GM12878 (cell line): ENCODE data around the gene LYPD6. TPM values are rescaled to one million over a fixed set of nuclear protein-coding genes. Genes with fewer than 3 reads are reported as not detected.
A peak's percentile ranks its signal among the peaks of the same experiment; 100 is the strongest.

Experiments used
- ATAC-seq: fragments of 200-7000 bp; cut with Tn5 transposase; 3 replicates; pipeline ENCODE4 v1.9.1; 2020; ENCODE audit warnings: mild to moderate bottlenecking, moderate library complexity
- BruUV-seq: library from RNA; stranded (reverse); fragments of 400-500 nt; replicated peaks from 2 replicates; lab custom pipeline; 2021; lab: Mats Ljungman, UMichigan
- CTCF ChIA-PET: fragments of 300-600 bp; sonication (Branson Sonifier 250); formaldehyde crosslinking; extraction: SDS; loops from one replicate; lab custom pipeline; 2021; ENCODE audit warnings: inconsistent platforms; lab: Yijun Ruan, JAX
- POLR2A ChIA-PET: fragments of 350-600 bp; formaldehyde crosslinking; extraction: SDS; loops from one replicate; lab custom pipeline; 2021; ENCODE audit warnings: inconsistent platforms; lab: Charles Lee
- RAD21 ChIA-PET: fragments of 300-600 bp; sonication (Branson Sonifier 250); formaldehyde crosslinking; loops from one replicate; lab custom pipeline; 2023; ENCODE audit warnings: antibody characterized with exemption; ENCODE audit not compliant: unreplicated experiment; lab: Charles Lee
- SMC1A ChIA-PET: fragments of 300-600 bp; sonication (Branson Sonifier 250); formaldehyde crosslinking; loops from one replicate; lab custom pipeline; 2023; ENCODE audit not compliant: unreplicated experiment, uncharacterized antibody; lab: Charles Lee
- DNase-seq: peaks from one replicate; pipeline ENCODE4 v3.0.0-alpha.2; 2011; ENCODE audit warnings: low read depth, low spot score
- FAIRE-seq: peaks from 3 replicates; lab custom pipeline; 2011; peaks lifted over from hg19 to GRCh38; lab: Jason Lieb, UNC
- H2AFZ ChIP-seq: 2 replicates; pipeline ENCODE4 v1.6.0; 2011; ENCODE audit warnings: low read depth, low read length, control low read depth; ENCODE audit not compliant: control insufficient read depth
- H3K27ac ChIP-seq: 2 replicates; pipeline ENCODE4 v1.5.1; 2011; ENCODE audit warnings: control low read depth; ENCODE audit not compliant: control insufficient read depth, insufficient read depth
- H3K27me3 ChIP-seq, 2 experiments: replicated peaks in 1 of 2; 2 replicates each; pipeline versions ENCODE4 v1.6.0 to v1.6.1; 2011; ENCODE audit warnings: low read length in 1 of 2; ENCODE audit not compliant: control insufficient read depth in 2 of 2, insufficient read depth in 2 of 2
- H3K36me3 ChIP-seq, 2 experiments: 2 replicates each; pipeline ENCODE4 v1.5.1; 2011; ENCODE audit warnings: low read length in 1 of 2; ENCODE audit not compliant: control insufficient read depth in 2 of 2, insufficient read depth in 2 of 2
- H3K4me1 ChIP-seq: 2 replicates; pipeline ENCODE4 v1.6.1; 2011; ENCODE audit warnings: mild to moderate bottlenecking, low read length, moderate library complexity, mixed read lengths; ENCODE audit not compliant: control insufficient read depth, insufficient read depth
- H3K4me2 ChIP-seq: 2 replicates; pipeline ENCODE4 v1.6.0; 2011; ENCODE audit warnings: control low read depth; ENCODE audit not compliant: control insufficient read depth, insufficient read depth
- H3K4me3 ChIP-seq: fragments of 200-600 bp; sonication (generic); 2 replicates; pipeline ENCODE4 v1.5.1; 2016
- H3K79me2 ChIP-seq: 2 replicates; pipeline ENCODE4 v1.6.0; 2011; ENCODE audit warnings: low read length; ENCODE audit not compliant: control insufficient read depth, insufficient read depth
- H3K9ac ChIP-seq: 2 replicates; pipeline ENCODE4 v1.8.0; 2011; ENCODE audit warnings: low read length, control low read depth, mixed read lengths; ENCODE audit not compliant: control insufficient read depth, insufficient read depth
- H3K9me3 ChIP-seq: replicated peaks from 3 replicates; pipeline ENCODE4 v1.5.1; 2011; ENCODE audit warnings: mild to moderate bottlenecking, low read length; ENCODE audit not compliant: control insufficient read depth, insufficient read depth
- H4K20me1 ChIP-seq: 2 replicates; pipeline ENCODE4 v1.6.0; 2011; ENCODE audit not compliant: control insufficient read depth, insufficient read depth
- BCLAF1 ChIP-seq: fragments of 450-650 bp; IDR thresholded peaks from 2 replicates; pipeline ENCODE4 v1.6.1; 2017; ENCODE audit warnings: antibody characterized with exemption, mild to moderate bottlenecking, moderate library complexity
- JUNB ChIP-seq: IDR thresholded peaks from 2 replicates; pipeline ENCODE4 v1.6.1; 2016; ENCODE audit warnings: antibody characterized with exemption, mild to moderate bottlenecking
- NFIC ChIP-seq: IDR thresholded peaks from 2 replicates; pipeline ENCODE4 v1.6.1; 2012; ENCODE audit warnings: low read depth, mild to moderate bottlenecking, inconsistent platforms, low read length, moderate library complexity
- SRF ChIP-seq, 2 experiments: IDR thresholded peaks; 2 replicates each; pipeline ENCODE4 v1.6.1; 2011; ENCODE audit warnings: low read depth in 2 of 2, low read length in 2 of 2, mild to moderate bottlenecking in 1 of 2, moderate library complexity in 1 of 2
- YBX1 ChIP-seq: fragments of 450-650 bp; IDR thresholded peaks from 2 replicates; pipeline ENCODE4 v1.6.1; 2016; ENCODE audit warnings: antibody characterized with exemption
- WGBS: methylation state at CpG from one replicate; pipeline ENCODE4 v1.1.6; 2016; ENCODE audit warnings: low lambda C conversion rate; ENCODE audit not compliant: insufficient replicate concordance, insufficient coverage; ENCODE audit errors: missing lambda C conversion rate; 5-methylcytosine and 5-hydroxymethylcytosine counted together
- in situ Hi-C: fragments of 300-500 bp; cut with MboI; formaldehyde crosslinking; loops from 9 replicates; pipeline ENCODE4 v1.14.3; 2018; ENCODE audit warnings: mixed read lengths
- intact Hi-C: fragments of 100-400 bp; cut with micrococcal nuclease; formaldehyde crosslinking; loops from one replicate; pipeline ENCODE4 v1.14.2; 2022; ENCODE audit not compliant: unreplicated experiment
- polyA plus RNA-seq, 11 experiments: library from polyadenylated mRNA; depleted of rRNA in 4 of 11; unstranded in 6 of 11; stranded (reverse) in 5 of 11; fragments of >200 nt; fragmentation: Nextera tagmentation in 4 of 11; fragmentation: Illumina TruSeq in 1 of 11; extraction: Ambion mirVana in 4 of 11; extraction: Trizol in 1 of 11; gene quantifications; 1 replicate in 1 of 11; 2 replicates in 10 of 11; pipeline versions ENCODE4 v1.2.1 to v1.2.3, GENCODE V29; 2011 to 2016; ENCODE audit warnings: inconsistent platforms in 2 of 11, missing spikeins in 2 of 11, low read depth in 1 of 11
- total RNA-seq, 4 experiments: library from RNA; depleted of rRNA in 3 of 4; stranded (reverse); fragments of >200 nt in 3 of 4; fragmentation: Illumina TruSeq in 1 of 4; extraction: Trizol in 1 of 4; gene quantifications; 2 replicates each; pipeline versions ENCODE4 v1.2.1 to v1.2.3, GENCODE V29; 2013 to 2021
- TF ChIP-seq, protein P1 (sequence below): IDR thresholded peaks from 2 replicates; pipeline ENCODE4 v1.6.1; 2012; ENCODE audit warnings: low read length, inconsistent platforms
- TF ChIP-seq, protein P2 (sequence below): fragments of 450-650 bp; IDR thresholded peaks from 2 replicates; pipeline ENCODE4 v1.6.1; 2014; ENCODE audit warnings: mild to moderate bottlenecking

The LYPD6 gene
- total and polyA plus RNA-seq, 10 of the 15 experiments (the other 5 are each of a cell fraction or from before 2014, with no cell fraction given), result not detected

- no peak for TF ChIP-seq BCLAF1
- TF ChIP-seq, all 136 proteins: peak for 0
Measured at GRCh38 chr2:149458502-149458901, 128.1 kb downstream of the LYPD6 start (continued).

DNA sequence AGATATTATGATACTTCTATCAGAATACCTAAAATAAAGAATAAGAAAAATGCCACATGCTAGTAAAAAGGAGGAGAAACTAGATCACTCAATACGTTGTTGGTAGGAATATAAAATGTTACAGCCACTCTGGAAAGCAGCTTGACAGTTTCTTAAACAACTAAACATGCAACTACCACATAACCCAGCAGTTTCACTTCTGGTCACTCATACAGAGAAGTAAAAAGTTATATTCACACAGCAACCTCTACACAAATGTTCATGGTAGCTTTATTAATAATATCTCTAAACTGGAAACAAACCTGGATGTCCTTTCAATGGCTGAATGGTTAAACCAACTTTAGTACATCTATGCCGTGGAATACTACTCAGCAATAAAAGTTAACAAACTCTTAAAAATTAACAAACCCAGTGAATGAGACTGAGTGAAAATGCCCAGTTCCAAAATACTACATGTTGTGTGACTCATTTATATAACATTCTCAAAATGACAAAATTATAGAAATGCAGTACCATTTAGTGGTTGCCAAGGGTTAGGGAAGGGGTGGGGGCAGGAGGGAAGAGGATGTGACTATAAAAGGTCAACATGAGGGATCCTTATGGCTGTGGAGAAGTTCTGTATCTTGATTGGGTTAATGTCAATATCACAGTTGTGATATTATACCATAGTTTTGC, 133.1 kb downstream of the LYPD6 start:
- Histone ChIP-seq H3K27ac (no peak overlapping the region), H3K36me3 (no peaks in the 10 kb centered on the region), H3K9me3 (peaks cover 3% of the 10 kb centered on the region; the same call in 2 of the 3 replicates), H3K79me2 (no peaks in the 10 kb centered on the region), H3K9ac (no peak overlapping the region), H3K27me3 (no peaks in the 10 kb centered on the region), H3K4me2 (no peak overlapping the region), H3K4me1 (no peaks in the 10 kb centered on the region; the same call in 1 of the 2 replicates), H4K20me1 (no peaks in the 10 kb centered on the region), H3K4me3 (no peak overlapping the region), H2AFZ (no peak overlapping the region)
- ChIA-PET CTCF (no interaction called here), POLR2A (no interaction called here), SMC1A (no interaction called here), RAD21 (no interaction called here)
- BruUV-seq, result no TSS peak
- no peak for TF ChIP-seq YBX1
- TF ChIP-seq, protein P1, sequence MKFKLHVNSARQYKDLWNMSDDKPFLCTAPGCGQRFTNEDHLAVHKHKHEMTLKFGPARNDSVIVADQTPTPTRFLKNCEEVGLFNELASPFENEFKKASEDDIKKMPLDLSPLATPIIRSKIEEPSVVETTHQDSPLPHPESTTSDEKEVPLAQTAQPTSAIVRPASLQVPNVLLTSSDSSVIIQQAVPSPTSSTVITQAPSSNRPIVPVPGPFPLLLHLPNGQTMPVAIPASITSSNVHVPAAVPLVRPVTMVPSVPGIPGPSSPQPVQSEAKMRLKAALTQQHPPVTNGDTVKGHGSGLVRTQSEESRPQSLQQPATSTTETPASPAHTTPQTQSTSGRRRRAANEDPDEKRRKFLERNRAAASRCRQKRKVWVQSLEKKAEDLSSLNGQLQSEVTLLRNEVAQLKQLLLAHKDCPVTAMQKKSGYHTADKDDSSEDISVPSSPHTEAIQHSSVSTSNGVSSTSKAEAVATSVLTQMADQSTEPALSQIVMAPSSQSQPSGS, result peak; percentile 48; the same call in 1 of the 2 replicates
- TF ChIP-seq, protein P2, sequence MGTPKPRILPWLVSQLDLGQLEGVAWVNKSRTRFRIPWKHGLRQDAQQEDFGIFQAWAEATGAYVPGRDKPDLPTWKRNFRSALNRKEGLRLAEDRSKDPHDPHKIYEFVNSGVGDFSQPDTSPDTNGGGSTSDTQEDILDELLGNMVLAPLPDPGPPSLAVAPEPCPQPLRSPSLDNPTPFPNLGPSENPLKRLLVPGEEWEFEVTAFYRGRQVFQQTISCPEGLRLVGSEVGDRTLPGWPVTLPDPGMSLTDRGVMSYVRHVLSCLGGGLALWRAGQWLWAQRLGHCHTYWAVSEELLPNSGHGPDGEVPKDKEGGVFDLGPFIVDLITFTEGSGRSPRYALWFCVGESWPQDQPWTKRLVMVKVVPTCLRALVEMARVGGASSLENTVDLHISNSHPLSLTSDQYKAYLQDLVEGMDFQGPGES, result no peak
- TF ChIP-seq SRF (IDR thresholded peaks at IDR 0.05; ENCODE audit: low read depth in 2 of 2, low read length in 2 of 2), result peak; percentile 31 to 84; a peak in 2 of 4 replicates
- TF ChIP-seq JUNB, result peak; percentile 61
- peak; percentile 54 for TF ChIP-seq NFIC
- FAIRE-seq, result peak; percentile 62
- in situ Hi-C loops, result no loop called here
- peak; percentile 93 for ATAC-seq
- 2% methylated on average over 2 of the region's 2 CpGs for WGBS
- intact Hi-C loops, result no loop called here
- peak; percentile 13 for DNase-seq
